DOHH2 (cell line): ENCODE measurements around the gene NPEPPS.
"Not testable (repeated sequence)": the region's sequence is repeated elsewhere in the genome, so short reads cannot be mapped to it uniquely, and the experiment has no call there.

ENCODE experiments used
- EZH2phosphoT487 ChIP-seq: fragments of 200-600 bp; sonication (generic); IDR thresholded peaks from 2 replicates; pipeline ENCODE4 v1.6.1; 2017; ENCODE audit warnings: borderline replicate concordance, mild to moderate bottlenecking, antibody characterized with exemption, low read length, moderate library complexity, mixed read lengths
- TF ChIP-seq, protein P1 (sequence below): fragments of 200-600 bp; sonication (generic); IDR thresholded peaks from one replicate; pipeline ENCODE4 v1.5.1; 2014; ENCODE audit warnings: antibody characterized with exemption, mild to moderate bottlenecking, low read depth, low read length; ENCODE audit not compliant: poor library complexity, severe bottlenecking

DNA sequence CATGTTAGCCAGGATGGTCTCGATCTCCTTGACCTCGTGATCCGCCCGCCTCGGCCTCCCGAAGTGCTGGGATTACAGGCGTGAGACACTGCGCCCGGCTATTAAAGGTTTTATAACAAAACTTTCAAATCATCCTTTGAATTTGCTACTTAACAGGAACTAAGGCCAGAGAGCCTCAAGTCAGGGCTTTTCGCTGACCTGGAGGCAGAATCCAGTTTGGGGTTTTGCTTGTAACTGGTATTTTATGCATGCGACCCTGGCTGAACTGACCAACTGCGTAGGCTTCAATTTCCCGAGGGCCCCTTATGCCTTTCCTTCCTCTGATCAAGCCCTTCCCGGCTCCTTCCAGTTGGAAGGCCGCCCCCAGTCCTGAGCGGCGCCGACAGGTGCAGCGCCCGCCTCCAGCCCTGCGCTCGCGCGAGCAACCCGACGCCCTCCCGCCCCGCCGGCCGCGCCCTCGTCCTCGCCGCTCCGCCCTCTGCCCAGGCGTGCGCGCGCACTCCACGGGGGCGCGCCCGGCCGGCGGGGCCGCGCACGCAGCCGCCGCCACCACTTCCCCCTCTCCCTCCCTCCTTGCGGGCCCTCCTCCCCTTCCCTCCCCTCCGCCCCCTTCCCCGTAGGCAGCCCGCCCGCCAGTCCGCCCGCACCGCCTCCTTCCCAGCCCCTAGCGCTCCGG lies at the start of gene NPEPPS:
- TF ChIP-seq, protein P1, sequence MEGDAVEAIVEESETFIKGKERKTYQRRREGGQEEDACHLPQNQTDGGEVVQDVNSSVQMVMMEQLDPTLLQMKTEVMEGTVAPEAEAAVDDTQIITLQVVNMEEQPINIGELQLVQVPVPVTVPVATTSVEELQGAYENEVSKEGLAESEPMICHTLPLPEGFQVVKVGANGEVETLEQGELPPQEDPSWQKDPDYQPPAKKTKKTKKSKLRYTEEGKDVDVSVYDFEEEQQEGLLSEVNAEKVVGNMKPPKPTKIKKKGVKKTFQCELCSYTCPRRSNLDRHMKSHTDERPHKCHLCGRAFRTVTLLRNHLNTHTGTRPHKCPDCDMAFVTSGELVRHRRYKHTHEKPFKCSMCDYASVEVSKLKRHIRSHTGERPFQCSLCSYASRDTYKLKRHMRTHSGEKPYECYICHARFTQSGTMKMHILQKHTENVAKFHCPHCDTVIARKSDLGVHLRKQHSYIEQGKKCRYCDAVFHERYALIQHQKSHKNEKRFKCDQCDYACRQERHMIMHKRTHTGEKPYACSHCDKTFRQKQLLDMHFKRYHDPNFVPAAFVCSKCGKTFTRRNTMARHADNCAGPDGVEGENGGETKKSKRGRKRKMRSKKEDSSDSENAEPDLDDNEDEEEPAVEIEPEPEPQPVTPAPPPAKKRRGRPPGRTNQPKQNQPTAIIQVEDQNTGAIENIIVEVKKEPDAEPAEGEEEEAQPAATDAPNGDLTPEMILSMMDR: not testable (repeated sequence)
- TF ChIP-seq EZH2phosphoT487: not testable (repeated sequence)
